HCT116 (cell line): ENCODE measurements around the gene MAGEC1. TPM values are rescaled to one million over a fixed set of nuclear protein-coding genes. Genes with fewer than 3 reads are reported as not detected.

Experiments used
- ATAC-seq: fragments of 200-7000 bp; cut with Tn5 transposase; 2 replicates; pipeline ENCODE4 v1.9.1; 2020; ENCODE audit warnings: mild to moderate bottlenecking, moderate library complexity
- Bru-seq: library from RNA; stranded (reverse); fragments of 400-500 nt; gene quantifications from one replicate; lab custom pipeline; 2021; lab: Mats Ljungman, UMichigan
- BruChase-seq, 2 experiments: library from RNA; stranded (reverse); fragments of 400-500 nt; gene quantifications; one replicate each; lab custom pipeline; 2021; lab: Mats Ljungman, UMichigan
- BruUV-seq: library from RNA; stranded (reverse); fragments of 400-500 nt; replicated peaks from 2 replicates; lab custom pipeline; 2021; lab: Mats Ljungman, UMichigan
- CTCF ChIA-PET: fragments of 300-600 bp; sonication (Branson Sonifier 250); formaldehyde crosslinking; loops from one replicate; lab custom pipeline; 2021; ENCODE audit warnings: antibody characterized with exemption; lab: Charles Lee
- POLR2A ChIA-PET: fragments of 300-600, 350-600 bp; sonication (Branson Sonifier 250); formaldehyde crosslinking; loops from one replicate; lab custom pipeline; 2021; ENCODE audit warnings: antibody characterized with exemption; lab: Charles Lee
- RAD21 ChIA-PET, 2 experiments: fragments of 300-600 bp; sonication (Branson Sonifier 250); formaldehyde crosslinking; loops; one replicate each; lab custom pipeline; 2023; ENCODE audit warnings: low total read pairs in 2 of 2; ENCODE audit not compliant: uncharacterized antibody in 2 of 2, unreplicated experiment in 2 of 2, low non-redundant PET in 1 of 2; lab: Charles Lee
- DNase-seq: peaks from one replicate; pipeline ENCODE4 v3.0.0-alpha.2; 2010; ENCODE audit warnings: low read depth, low spot score
- H2AFZ ChIP-seq: fragments of 200-600 bp; shearing (Covaris generic), sonication (generic); 2 replicates; pipeline ENCODE4 v1.6.1; 2017; ENCODE audit warnings: low read depth, mixed run types, mixed read lengths, antibody characterized with exemption, low read length; ENCODE audit not compliant: poor library complexity, severe bottlenecking
- H3K27ac ChIP-seq: 2 replicates; pipeline ENCODE4 v1.5.1; 2012; ENCODE audit warnings: low read depth, low read length
- H3K27me3 ChIP-seq: fragments of 200-600 bp; sonication (generic); 2 replicates; pipeline ENCODE4 v1.6.1; 2016; ENCODE audit warnings: mixed run types, low read length, mixed read lengths; ENCODE audit not compliant: insufficient read depth
- H3K36me3 ChIP-seq, 2 experiments: fragments of 200-500 bp in 1 of 2; fragments of 200-600 bp in 1 of 2; sonication (Bioruptor generic) in 1 of 2; sonication (generic) in 1 of 2; 2 replicates each; pipeline versions ENCODE4 v1.5.1 to v1.6.1; 2014 to 2016; ENCODE audit warnings: low read length in 2 of 2, inconsistent platforms in 1 of 2, mixed read lengths in 1 of 2, mixed run types in 1 of 2; ENCODE audit not compliant: insufficient read depth in 2 of 2, control insufficient read depth in 1 of 2
- H3K4me1 ChIP-seq, 2 experiments: fragments of 200-600 bp in 1 of 2; sonication (generic) in 1 of 2; 2 replicates each; pipeline versions ENCODE4 v1.5.1 to v1.6.1; 2012 to 2017; ENCODE audit warnings: low read length in 2 of 2, inconsistent platforms in 1 of 2, mild to moderate bottlenecking in 1 of 2, mixed read lengths in 1 of 2, mixed run types in 1 of 2, moderate library complexity in 1 of 2; ENCODE audit not compliant: insufficient read depth in 2 of 2, control insufficient read depth in 1 of 2
- H3K4me2 ChIP-seq: fragments of 200-600 bp; sonication (generic); 2 replicates; pipeline ENCODE4 v1.6.1; 2017; ENCODE audit warnings: mixed run types, low read length, mixed read lengths
- H3K4me3 ChIP-seq, 2 experiments: fragments of 200-600 bp in 1 of 2; sonication (generic) in 1 of 2; replicated peaks in 1 of 2; 2 replicates each; pipeline ENCODE4 v1.5.1; 2011 to 2016; ENCODE audit warnings: low read length in 2 of 2, control low read depth in 1 of 2, low read depth in 1 of 2, mild to moderate bottlenecking in 1 of 2, mixed read lengths in 1 of 2, mixed run types in 1 of 2
- H3K79me2 ChIP-seq: fragments of 200-600 bp; sonication (generic); 2 replicates; pipeline ENCODE4 v1.6.1; 2017; ENCODE audit warnings: mild to moderate bottlenecking, mixed run types, low read length, moderate library complexity, mixed read lengths; ENCODE audit not compliant: insufficient read depth
- H3K9ac ChIP-seq: fragments of 200-600 bp; sonication (generic); 2 replicates; pipeline ENCODE4 v1.6.1; 2016; ENCODE audit warnings: low read length, mixed read lengths
- H3K9me2 ChIP-seq: fragments of 200-600 bp; sonication (generic), shearing (Covaris generic); 2 replicates; pipeline ENCODE4 v1.6.1; 2017; ENCODE audit warnings: mixed run types, mild to moderate bottlenecking, moderate library complexity; ENCODE audit not compliant: insufficient read depth
- H3K9me3 ChIP-seq, 2 experiments: fragments of 200-500 bp in 1 of 2; fragments of 200-600 bp in 1 of 2; sonication (Bioruptor generic) in 1 of 2; sonication (generic) in 1 of 2; 2 replicates each; pipeline ENCODE4 v1.6.1; 2014 to 2017; ENCODE audit warnings: low read length in 2 of 2, mixed read lengths in 2 of 2, inconsistent platforms in 1 of 2, low read depth in 1 of 2, mild to moderate bottlenecking in 1 of 2, mixed run types in 1 of 2, moderate library complexity in 1 of 2; ENCODE audit not compliant: control insufficient read depth in 1 of 2, insufficient read depth in 1 of 2
- H4K20me1 ChIP-seq: fragments of 200-600 bp; sonication (generic), shearing (Covaris generic); 2 replicates; pipeline ENCODE4 v1.6.1; 2017; ENCODE audit warnings: mixed run types, mild to moderate bottlenecking, moderate library complexity; ENCODE audit not compliant: insufficient read depth
- ATF3 ChIP-seq: IDR thresholded peaks from 2 replicates; pipeline ENCODE4 v1.6.1; 2012
- CBX3 ChIP-seq: IDR thresholded peaks from 2 replicates; pipeline ENCODE4 v1.6.1; 2012; ENCODE audit warnings: low read depth
- CEBPB ChIP-seq: IDR thresholded peaks from 2 replicates; pipeline ENCODE4 v1.6.1; 2012; ENCODE audit warnings: low read depth
- EGR1 ChIP-seq: IDR thresholded peaks from 2 replicates; pipeline ENCODE4 v1.6.1; 2012; ENCODE audit warnings: low read depth
- ELF1 ChIP-seq: IDR thresholded peaks from 2 replicates; pipeline ENCODE4 v1.6.1; 2012; ENCODE audit warnings: low read depth, borderline replicate concordance
- EZH2 ChIP-seq: fragments of 200-600 bp; sonication (generic); IDR thresholded peaks from 2 replicates; pipeline ENCODE4 v1.6.1; 2017; ENCODE audit warnings: antibody characterized with exemption, mixed run types
- JUND ChIP-seq: IDR thresholded peaks from 2 replicates; pipeline ENCODE4 v1.6.1; 2012
- POLR2A ChIP-seq: IDR thresholded peaks from 2 replicates; pipeline ENCODE4 v1.7.0; 2011; ENCODE audit warnings: borderline replicate concordance; ENCODE audit not compliant: insufficient read depth, insufficient read length; ENCODE audit errors: extremely low read depth
- RAD21 ChIP-seq: IDR thresholded peaks from 2 replicates; pipeline ENCODE4 v1.6.1; 2012; ENCODE audit warnings: low read depth, mild to moderate bottlenecking
- SIN3A ChIP-seq: IDR thresholded peaks from 2 replicates; pipeline ENCODE4 v1.6.1; 2012; ENCODE audit warnings: low read depth
- SP1 ChIP-seq: IDR thresholded peaks from 2 replicates; pipeline ENCODE4 v1.6.1; 2012; ENCODE audit warnings: low read depth
- SRF ChIP-seq: IDR thresholded peaks from 2 replicates; pipeline ENCODE4 v1.6.1; 2012; ENCODE audit warnings: low read depth
- TCF7L2 ChIP-seq: IDR thresholded peaks from 2 replicates; pipeline ENCODE4 v1.7.0; 2011; ENCODE audit warnings: borderline replicate concordance, inconsistent platforms; ENCODE audit not compliant: insufficient read depth, insufficient read length; ENCODE audit errors: extremely low read depth
- YY1 ChIP-seq: IDR thresholded peaks from 2 replicates; pipeline ENCODE4 v1.6.1; 2011; ENCODE audit warnings: low read length, low read depth, moderate library complexity, mild to moderate bottlenecking; ENCODE audit not compliant: insufficient replicate concordance; ENCODE audit errors: extremely low read depth
- ZBTB33 ChIP-seq: IDR thresholded peaks from 2 replicates; pipeline ENCODE4 v1.6.1; 2011; ENCODE audit warnings: mild to moderate bottlenecking, low read length, moderate library complexity; ENCODE audit not compliant: insufficient replicate concordance; ENCODE audit errors: extremely low read depth
- ZFX ChIP-seq: fragments of 450-650 bp; IDR thresholded peaks from 2 replicates; pipeline ENCODE4 v1.6.1; 2017
- intact Hi-C: fragments of 100-400 bp; cut with micrococcal nuclease; formaldehyde crosslinking; loops from 2 replicates; pipeline ENCODE4 v1.10.0; 2022
- long read RNA-seq: library from polyadenylated mRNA; unstranded; transcript quantifications from one replicate; pipeline ENCODE4 v2.0.0, GENCODE V29; 2021; ENCODE audit not compliant: unreplicated experiment
- polyA plus RNA-seq: library from polyadenylated mRNA; unstranded; fragments of >200 nt; gene quantifications from 2 replicates; pipeline ENCODE4 v1.2.1, GENCODE V29; 2012; ENCODE audit warnings: missing spikeins
- total RNA-seq: library from RNA; stranded (reverse); gene quantifications from one replicate; pipeline ENCODE4 v1.2.1, GENCODE V29; 2021; ENCODE audit not compliant: unreplicated experiment
- TF ChIP-seq, protein P1 (sequence below): IDR thresholded peaks from 2 replicates; pipeline ENCODE4 v1.6.1; 2012
- TF ChIP-seq, protein P2 (sequence below), 3 experiments: fragments of 200-600 bp in 1 of 3; sonication (generic) in 1 of 3; IDR thresholded peaks in 2 of 3; conservative IDR thresholded peaks in 1 of 3; 2 replicates each; pipeline ENCODE4 v1.5.1; 2012 to 2017; ENCODE audit warnings: low read depth in 2 of 3, low read length in 2 of 3, antibody characterized with exemption in 1 of 3, borderline replicate concordance in 1 of 3, control low read depth in 1 of 3, mild to moderate bottlenecking in 1 of 3, mixed read lengths in 1 of 3, mixed run types in 1 of 3, moderate library complexity in 1 of 3; ENCODE audit not compliant: insufficient read depth in 1 of 3

The MAGEC1 gene
- total RNA-seq (not detected), Bru-seq, nascent RNA (not detected), BruChase-seq, experiment 1, labeled RNA remaining after a 6-hour chase (not detected), BruChase-seq, experiment 2, labeled RNA remaining after a 2-hour chase (not detected)
- not detected in 2 replicates for polyA plus RNA-seq
- long read RNA-seq: 0 reads

GRCh38 chrX:141903400-141904155 is at the start of gene MAGEC1:
TSS of gene MAGEC1 (plus strand) at chrX:141903894. CDS start at chrX:141905073, 1,179 bp downstream.
- RAD21 ChIA-PET: no interaction called here
- intact Hi-C loops: no loop called here
- Histone ChIP-seq H3K27me3 (no peaks in the 10 kb centered on the region), H3K79me2 (no peaks in the 10 kb centered on the region), H3K36me3 (no peaks in the 10 kb centered on the region), H4K20me1 (no peaks in the 10 kb centered on the region), H2AFZ (no peak within 1 kb of the TSS), H3K9me2 (no peaks in the 10 kb centered on the region), H3K9me3 (no peaks in the 10 kb centered on the region), H3K4me2 (no peak within 1 kb of the TSS), H3K9ac (no peak within 1 kb of the TSS), H3K4me3 (no peak within 1 kb of the TSS), H3K4me1 (no peaks in the 10 kb centered on the region), H3K27ac (no peak within 1 kb of the TSS)
- CTCF ChIA-PET: no interaction called here
- POLR2A ChIA-PET: no interaction called here
- ATAC-seq (no peak), DNase-seq (no peak)
- BruUV-seq: no TSS peak
- TF ChIP-seq ZFX (no peak), ATF3 (no peak), SP1 (no peak), SRF (no peak), EGR1 (no peak), ZBTB33 (no peak), EZH2 (no peak), CBX3 (no peak), ELF1 (no peak), POLR2A (no peak), TCF7L2 (no peak), CEBPB (no peak), YY1 (no peak), JUND (no peak), SIN3A (no peak), RAD21 (no peak)
- TF ChIP-seq, protein P1, sequence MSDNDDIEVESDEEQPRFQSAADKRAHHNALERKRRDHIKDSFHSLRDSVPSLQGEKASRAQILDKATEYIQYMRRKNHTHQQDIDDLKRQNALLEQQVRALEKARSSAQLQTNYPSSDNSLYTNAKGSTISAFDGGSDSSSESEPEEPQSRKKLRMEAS: no peak
- TF ChIP-seq, protein P2, sequence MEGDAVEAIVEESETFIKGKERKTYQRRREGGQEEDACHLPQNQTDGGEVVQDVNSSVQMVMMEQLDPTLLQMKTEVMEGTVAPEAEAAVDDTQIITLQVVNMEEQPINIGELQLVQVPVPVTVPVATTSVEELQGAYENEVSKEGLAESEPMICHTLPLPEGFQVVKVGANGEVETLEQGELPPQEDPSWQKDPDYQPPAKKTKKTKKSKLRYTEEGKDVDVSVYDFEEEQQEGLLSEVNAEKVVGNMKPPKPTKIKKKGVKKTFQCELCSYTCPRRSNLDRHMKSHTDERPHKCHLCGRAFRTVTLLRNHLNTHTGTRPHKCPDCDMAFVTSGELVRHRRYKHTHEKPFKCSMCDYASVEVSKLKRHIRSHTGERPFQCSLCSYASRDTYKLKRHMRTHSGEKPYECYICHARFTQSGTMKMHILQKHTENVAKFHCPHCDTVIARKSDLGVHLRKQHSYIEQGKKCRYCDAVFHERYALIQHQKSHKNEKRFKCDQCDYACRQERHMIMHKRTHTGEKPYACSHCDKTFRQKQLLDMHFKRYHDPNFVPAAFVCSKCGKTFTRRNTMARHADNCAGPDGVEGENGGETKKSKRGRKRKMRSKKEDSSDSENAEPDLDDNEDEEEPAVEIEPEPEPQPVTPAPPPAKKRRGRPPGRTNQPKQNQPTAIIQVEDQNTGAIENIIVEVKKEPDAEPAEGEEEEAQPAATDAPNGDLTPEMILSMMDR (IDR thresholded peaks at IDR 0.05 in 2 of 3, conservative IDR thresholded peaks at IDR 0.05 in 1 of 3; ENCODE audit: borderline replicate concordance in 1 of 3, insufficient read depth in 1 of 3, low read depth in 2 of 3, low read length in 2 of 3): no peak
